ENCODE data around the gene ITGA6. TPM values are rescaled to one million over a fixed set of nuclear protein-coding genes. Genes with fewer than 3 reads are reported as not detected.
A peak's percentile ranks its signal among the peaks of the same experiment; 100 is the strongest.

The ITGA6 gene
- total and polyA plus RNA-seq, 4 donors, result 13.2 to 105 (median 51.9) TPM

GRCh38 chr2:172467382-172467781 lies 40.0 kb downstream of the ITGA6 start:
- Histone ChIP-seq H3K27me3 (ENCODE audit: control insufficient read depth in 3 of 3, insufficient read depth in 3 of 3, low read length in 2 of 3) (peaks cover 0 to 13% (median 0%) of the 10 kb centered on the region in 3 donors), H3K27ac (ENCODE audit: low read depth in 1 of 2, low read length in 1 of 2) (no peak overlapping the region), H3K9ac (ENCODE audit: insufficient read depth in 1 of 2, low read length in 2 of 2) (no peak overlapping the region), H3K36me3 (ENCODE audit: control insufficient read depth in 4 of 4, insufficient read depth in 4 of 4, low read length in 4 of 4) (peaks cover 0 to 10% (median 0%) of the 10 kb centered on the region in 4 donors), H3K4me3 (no peak overlapping the region), H3K4me1 (ENCODE audit: control insufficient read depth in 5 of 5, insufficient read depth in 5 of 5, low read length in 5 of 5) (peaks cover 0 to 8% (median 0%) of the 10 kb centered on the region in 5 donors), H3K9me3 (ENCODE audit: control insufficient read depth in 4 of 4, insufficient read depth in 3 of 4, low read length in 3 of 4) (no peaks in the 10 kb centered on the region)
- TF ChIP-seq CTCF (IDR thresholded peaks at IDR 0.05; ENCODE audit: control extremely low read depth, extremely low read depth), result no peak
- WGBS, 2 donors, result 76 to 85% methylated on average over 8 of the region's 8 CpGs
- DNase-seq (no peak), ATAC-seq (ENCODE audit: insufficient read depth, low FRiP score) (no peak)

DNA sequence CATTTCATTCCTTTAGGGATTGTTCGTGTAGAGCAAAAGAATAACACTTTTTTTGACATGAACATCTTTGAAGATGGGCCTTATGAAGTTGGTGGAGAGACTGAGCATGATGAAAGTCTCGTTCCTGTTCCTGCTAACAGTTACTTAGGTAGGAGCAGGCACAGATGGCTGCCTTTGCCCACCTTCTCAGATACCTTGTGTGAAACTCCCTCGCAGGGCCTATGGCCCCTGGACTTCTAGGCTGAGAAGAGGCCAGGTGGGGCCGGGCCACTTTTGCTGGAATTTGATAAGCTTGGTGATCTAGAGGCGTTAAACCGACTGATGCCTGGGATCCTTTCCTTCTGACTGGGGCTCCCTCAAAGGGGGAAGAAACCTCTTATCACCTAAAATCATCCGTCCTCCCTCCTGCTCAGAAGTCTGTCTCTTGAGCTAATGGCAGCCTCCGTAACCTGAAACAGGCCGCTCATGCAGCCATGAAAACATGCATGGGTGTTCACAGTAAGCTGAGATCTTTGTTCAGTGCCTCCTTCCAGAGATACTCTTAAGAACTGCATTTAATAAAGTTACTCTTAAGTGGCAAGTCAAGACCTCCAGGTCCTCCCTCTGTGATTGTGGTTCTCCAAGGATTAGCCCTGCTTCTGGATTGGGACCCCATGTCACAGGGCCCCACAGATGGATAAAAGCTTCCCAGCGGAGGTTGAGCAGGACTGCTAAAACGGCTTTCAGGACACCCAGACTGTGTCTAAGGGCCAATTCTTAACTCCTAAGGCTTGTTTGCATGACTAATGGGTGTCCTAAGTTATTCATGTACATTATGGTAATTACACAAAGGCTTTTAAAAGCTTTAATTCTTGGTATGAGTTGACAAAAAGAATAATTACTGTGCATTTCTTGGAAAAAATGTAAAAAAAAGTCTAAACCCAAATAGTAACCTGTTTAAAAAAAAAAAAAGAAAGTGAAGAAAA lies 43.9 kb downstream of the ITGA6 start:
- Histone ChIP-seq H3K36me3 (ENCODE audit: control insufficient read depth in 4 of 4, insufficient read depth in 4 of 4, low read length in 4 of 4) (peaks cover 0 to 11% (median 5%) of the 10 kb centered on the region in 4 donors), H3K9me3 (ENCODE audit: control insufficient read depth in 4 of 4, insufficient read depth in 3 of 4, low read length in 3 of 4) (no peaks in the 10 kb centered on the region), H3K4me3 (no peak overlapping the region), H3K4me1 (ENCODE audit: control insufficient read depth in 5 of 5, insufficient read depth in 5 of 5, low read length in 5 of 5) (no peaks in the 10 kb centered on the region), H3K27me3 (ENCODE audit: control insufficient read depth in 3 of 3, insufficient read depth in 3 of 3, low read length in 2 of 3) (no peaks in the 10 kb centered on the region), H3K27ac (ENCODE audit: low read depth in 1 of 2, low read length in 1 of 2) (no peak overlapping the region), H3K9ac (ENCODE audit: insufficient read depth in 1 of 2, low read length in 2 of 2) (no peak overlapping the region)
- DNase-seq (no peak), ATAC-seq (ENCODE audit: insufficient read depth, low FRiP score) (no peak)
- 94% methylated on average over 11 of the region's 11 CpGs for WGBS, 2 donors
- TF ChIP-seq CTCF (IDR thresholded peaks at IDR 0.05; ENCODE audit: control extremely low read depth, extremely low read depth), result no peak

DNA sequence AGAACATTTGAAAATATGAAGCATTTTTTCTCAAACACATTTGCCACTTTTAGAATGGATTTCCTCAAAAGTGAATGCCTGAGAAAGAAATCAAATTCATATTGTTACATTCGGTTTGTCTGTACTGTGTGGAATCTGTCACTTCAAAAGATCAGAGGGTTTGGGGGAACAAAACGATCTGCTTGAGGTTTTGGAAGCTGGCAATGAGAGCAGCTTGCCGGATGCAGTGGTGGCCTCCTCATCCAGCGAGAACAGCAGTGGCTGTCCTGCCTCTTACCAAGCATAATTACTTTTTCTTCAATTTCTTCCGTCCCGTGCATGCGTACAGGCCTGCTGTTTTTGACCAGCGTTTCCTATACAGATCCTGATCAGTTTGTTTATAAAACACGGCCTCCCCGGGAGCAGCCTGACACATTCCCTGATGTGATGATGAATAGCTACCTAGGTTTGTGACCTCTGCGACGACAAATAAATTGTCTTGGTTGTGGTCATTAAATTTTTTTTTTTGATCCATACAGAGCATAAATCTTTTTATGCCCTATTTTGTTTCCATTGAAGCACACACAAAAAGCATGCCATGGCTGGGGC lies 45.2 kb downstream of the ITGA6 start:
- peaks cover 0 to 12% (median 5%) of the 10 kb centered on the region in 4 donors for H3K36me3 ChIP-seq (ENCODE audit: control insufficient read depth in 4 of 4, insufficient read depth in 4 of 4, low read length in 4 of 4)
- no peaks in the 10 kb centered on the region for H3K9me3 ChIP-seq (ENCODE audit: control insufficient read depth in 4 of 4, insufficient read depth in 3 of 4, low read length in 3 of 4)
- no peak overlapping the region for H3K4me3 ChIP-seq
- H3K4me1 ChIP-seq (ENCODE audit: control insufficient read depth in 5 of 5, insufficient read depth in 5 of 5, low read length in 5 of 5), result no peaks in the 10 kb centered on the region
- no peaks in the 10 kb centered on the region for H3K27me3 ChIP-seq (ENCODE audit: control insufficient read depth in 3 of 3, insufficient read depth in 3 of 3, low read length in 2 of 3)
- DNase-seq (peak in 1 of 3 donors; percentile 32), ATAC-seq (ENCODE audit: insufficient read depth, low FRiP score) (no peak)
- H3K9ac ChIP-seq (ENCODE audit: insufficient read depth in 1 of 2, low read length in 2 of 2), result no peak overlapping the region
- 60 to 76% methylated on average over 12 of the region's 12 CpGs for WGBS, 2 donors
- TF ChIP-seq CTCF (IDR thresholded peaks at IDR 0.05; ENCODE audit: control extremely low read depth, extremely low read depth), result no peak
- H3K27ac ChIP-seq (ENCODE audit: low read depth in 1 of 2, low read length in 1 of 2), result no peak overlapping the region
